H1 (cell line): ENCODE results near the gene IL17RD. TPM values are rescaled to one million over a fixed set of nuclear protein-coding genes. Genes with fewer than 3 reads are reported as not detected.

ENCODE experiments used
- CTCF ChIA-PET: fragments of 300-600 bp; sonication (Branson Sonifier 250); formaldehyde crosslinking; loops from one replicate; lab custom pipeline; 2021; ENCODE audit not compliant: partially characterized antibody; lab: Charles Lee
- POLR2A ChIA-PET: fragments of 300-600 bp; sonication (Branson Sonifier 250); formaldehyde crosslinking; loops from one replicate; lab custom pipeline; 2021; ENCODE audit warnings: inconsistent platforms; ENCODE audit not compliant: partially characterized antibody; lab: Charles Lee
- DNase-seq, 2 experiments: peaks; one replicate each; pipeline versions ENCODE4 v3.0.0 to v3.0.0-alpha.2; 2010 to 2022; ENCODE audit warnings: low spot score in 2 of 2, low read depth in 1 of 2, mixed read lengths in 1 of 2
- FAIRE-seq: peaks from 2 replicates; lab custom pipeline; 2011; peaks lifted over from hg19 to GRCh38; lab: Jason Lieb, UNC
- H2AFZ ChIP-seq: 2 replicates; pipeline ENCODE4 v1.8.1; 2012; ENCODE audit warnings: low read length, inconsistent platforms
- H2AK5ac ChIP-seq: 2 replicates; pipeline ENCODE4 v1.6.1; 2013; ENCODE audit warnings: low read depth, low read length
- H2BK120ac ChIP-seq: replicated peaks from 2 replicates; pipeline ENCODE3; 2013; ENCODE audit warnings: low read depth, low read length, inconsistent platforms
- H2BK12ac ChIP-seq: 2 replicates; pipeline ENCODE4 v1.6.1; 2013; ENCODE audit warnings: low read depth, low read length
- H2BK15ac ChIP-seq: 2 replicates; pipeline ENCODE4 v1.6.1; 2013; ENCODE audit warnings: low read length
- H2BK20ac ChIP-seq: 2 replicates; pipeline ENCODE4 v1.6.1; 2013; ENCODE audit warnings: low read length
- H2BK5ac ChIP-seq: 2 replicates; pipeline ENCODE4 v1.6.1; 2013; ENCODE audit warnings: low read depth, low read length
- H3K14ac ChIP-seq: 2 replicates; pipeline ENCODE4 v1.6.1; 2013; ENCODE audit warnings: inconsistent platforms; ENCODE audit not compliant: insufficient read length
- H3K18ac ChIP-seq: 2 replicates; pipeline ENCODE4 v1.6.1; 2013; ENCODE audit warnings: low read length; ENCODE audit errors: extremely low read depth
- H3K23ac ChIP-seq: 2 replicates; pipeline ENCODE4 v1.6.1; 2013; ENCODE audit warnings: inconsistent platforms; ENCODE audit not compliant: insufficient read length
- H3K23me2 ChIP-seq: 2 replicates; pipeline ENCODE4 v1.6.1; 2013; ENCODE audit warnings: low read depth, low read length
- H3K27ac ChIP-seq: 2 replicates; pipeline ENCODE4 v1.6.1; 2011; ENCODE audit warnings: low read depth, low read length, inconsistent platforms
- H3K27me3 ChIP-seq, 4 experiments: replicated peaks in 1 of 4; 1 replicate in 1 of 4; 2 replicates in 3 of 4; pipeline versions ENCODE4 v1.6.1 to v1.8.1; 2011 to 2013; ENCODE audit warnings: low read length in 3 of 4, mild to moderate bottlenecking in 3 of 4, inconsistent platforms in 2 of 4, mixed read lengths in 2 of 4, moderate library complexity in 1 of 4; ENCODE audit not compliant: control insufficient read depth in 3 of 4, insufficient read depth in 3 of 4; ENCODE audit errors: extremely low read depth in 1 of 4
- H3K36me3 ChIP-seq, 4 experiments: 2 replicates each; pipeline versions ENCODE4 v1.6.1 to v1.8.1; 2011 to 2013; ENCODE audit warnings: mild to moderate bottlenecking in 4 of 4, low read length in 3 of 4, moderate library complexity in 2 of 4, control low read depth in 1 of 4, inconsistent platforms in 1 of 4; ENCODE audit not compliant: insufficient read depth in 4 of 4, control insufficient read depth in 2 of 4
- H3K4ac ChIP-seq: replicated peaks from 2 replicates; pipeline ENCODE3; 2013; ENCODE audit warnings: low read length, low read depth, mixed read lengths, inconsistent platforms; ENCODE audit not compliant: insufficient read length
- H3K4me1 ChIP-seq, 4 experiments: replicated peaks in 1 of 4; 1 replicate in 1 of 4; 2 replicates in 3 of 4; pipeline versions ENCODE4 v1.6.1 to v1.8.1; 2011 to 2013; ENCODE audit warnings: low read length in 3 of 4, inconsistent platforms in 2 of 4, mixed read lengths in 1 of 4; ENCODE audit not compliant: insufficient read depth in 4 of 4, control insufficient read depth in 3 of 4
- H3K4me2 ChIP-seq, 2 experiments: 2 replicates each; pipeline versions ENCODE4 v1.6.1 to v1.8.1; 2011 to 2013; ENCODE audit warnings: low read depth in 2 of 2, low read length in 2 of 2, control low read depth in 1 of 2, inconsistent platforms in 1 of 2, mild to moderate bottlenecking in 1 of 2; ENCODE audit not compliant: insufficient read depth in 1 of 2
- H3K4me3 ChIP-seq, 4 experiments: fragments of 200-600, 300-600 bp in 1 of 4; sonication (generic), shearing (Covaris generic), sonication (Bioruptor Twin) in 1 of 4; 2 replicates each; pipeline versions ENCODE4 v1.5.1 to v1.8.1; 2011 to 2016; ENCODE audit warnings: low read length in 4 of 4, low read depth in 3 of 4, control low read depth in 2 of 4, inconsistent platforms in 2 of 4, mild to moderate bottlenecking in 2 of 4, mixed read lengths in 1 of 4, moderate library complexity in 1 of 4; ENCODE audit not compliant: insufficient read depth in 2 of 4; ENCODE audit errors: extremely low read depth in 1 of 4
- H3K56ac ChIP-seq: replicated peaks from 2 replicates; pipeline ENCODE3; 2013; ENCODE audit warnings: low read depth, mild to moderate bottlenecking, mixed read lengths, low read length, inconsistent platforms; ENCODE audit not compliant: insufficient read length
- H3K79me1 ChIP-seq: 2 replicates; pipeline ENCODE4 v1.6.1; 2013; ENCODE audit warnings: low read depth, low read length, control low read depth
- H3K79me2 ChIP-seq, 2 experiments: 2 replicates each; pipeline versions ENCODE4 v1.6.1 to v1.8.1; 2012 to 2013; ENCODE audit warnings: low read length in 2 of 2, mild to moderate bottlenecking in 2 of 2, inconsistent platforms in 1 of 2; ENCODE audit not compliant: insufficient read depth in 2 of 2, control insufficient read depth in 1 of 2
- H3K9ac ChIP-seq, 4 experiments: replicated peaks in 1 of 4; 1 replicate in 1 of 4; 2 replicates in 3 of 4; pipeline versions ENCODE4 v1.6.1 to v1.8.1; 2011 to 2013; ENCODE audit warnings: low read depth in 3 of 4, low read length in 3 of 4, control low read depth in 2 of 4, mild to moderate bottlenecking in 2 of 4, moderate library complexity in 2 of 4, inconsistent platforms in 1 of 4; ENCODE audit errors: extremely low read depth in 1 of 4
- H3K9me3 ChIP-seq, 2 experiments: 2 replicates each; pipeline versions ENCODE4 v1.6.1 to v1.8.1; 2012 to 2013; ENCODE audit warnings: mild to moderate bottlenecking in 2 of 2, moderate library complexity in 2 of 2, control low read depth in 1 of 2, inconsistent platforms in 1 of 2, low read depth in 1 of 2, low read length in 1 of 2, mixed read lengths in 1 of 2; ENCODE audit not compliant: insufficient read depth in 2 of 2
- H4K20me1 ChIP-seq, 2 experiments: replicated peaks in 1 of 2; 2 replicates each; pipeline versions ENCODE3 to v1.8.1; 2011 to 2013; ENCODE audit warnings: inconsistent platforms in 2 of 2, low read length in 2 of 2, mild to moderate bottlenecking in 1 of 2; ENCODE audit not compliant: insufficient read depth in 2 of 2, control insufficient read depth in 1 of 2
- H4K5ac ChIP-seq: 2 replicates; pipeline ENCODE4 v1.6.1; 2013; ENCODE audit warnings: low read length, low read depth, mixed read lengths, inconsistent platforms; ENCODE audit not compliant: insufficient read length
- H4K8ac ChIP-seq: 2 replicates; pipeline ENCODE4 v1.8.0; 2013; ENCODE audit warnings: mild to moderate bottlenecking, moderate library complexity, low read length, inconsistent platforms; ENCODE audit not compliant: insufficient read depth; ENCODE audit errors: extremely low read depth
- H4K91ac ChIP-seq: replicated peaks from 2 replicates; pipeline ENCODE3; 2013; ENCODE audit warnings: low read length, mixed read lengths, inconsistent platforms; ENCODE audit not compliant: insufficient read length
- SP1 ChIP-seq: IDR thresholded peaks from 2 replicates; pipeline ENCODE4 v1.6.1; 2011; ENCODE audit warnings: low read depth, low read length
- WGBS, 2 experiments: shearing (Covaris generic) in 1 of 2; methylation state at CpG; one replicate each; pipeline versions ENCODE4 v1.1.6 to v1.1.7; 2013 to 2015; ENCODE audit warnings: low lambda C conversion rate in 2 of 2, mixed read lengths in 2 of 2, inconsistent platforms in 1 of 2, low coverage in 1 of 2, missing lambda C conversion rate in 1 of 2; ENCODE audit not compliant: insufficient replicate concordance in 2 of 2, insufficient coverage in 1 of 2, insufficient read length in 1 of 2; ENCODE audit errors: extremely low coverage in 1 of 2, missing lambda C conversion rate in 1 of 2; 5-methylcytosine and 5-hydroxymethylcytosine counted together
- polyA plus RNA-seq, 7 experiments: library from polyadenylated mRNA; depleted of rRNA in 3 of 7; stranded (reverse) in 5 of 7; unstranded in 2 of 7; fragments of >200 nt in 5 of 7; fragments of 200-250 nt in 2 of 7; gene quantifications; 1 replicate in 5 of 7; 2 replicates in 1 of 7; 4 replicates in 1 of 7; pipeline versions ENCODE4 v1.2.1 to v1.2.3, GENCODE V29; 2011 to 2013; ENCODE audit warnings: missing spikeins in 2 of 7, mixed read lengths in 2 of 7
- total RNA-seq: library from RNA; stranded (reverse); fragmentation: NEBNext Ultra II Directional; extraction: Animal tissue kit (Norgen Biotek cat#: 25700); gene quantifications from 2 replicates; pipeline ENCODE4 v1.2.1, GENCODE V29; 2021
- TF ChIP-seq, protein P1 (sequence below): IDR thresholded peaks from 2 replicates; pipeline ENCODE4 v1.6.1; 2011; ENCODE audit warnings: low read length, improper control_type of control experiment

IL17RD gene
- total and polyA plus RNA-seq, 2 of the 8 experiments (the other 6 are each of a cell fraction or from before 2014, with no cell fraction given), result 10.9 to 48.9 TPM

DNA sequence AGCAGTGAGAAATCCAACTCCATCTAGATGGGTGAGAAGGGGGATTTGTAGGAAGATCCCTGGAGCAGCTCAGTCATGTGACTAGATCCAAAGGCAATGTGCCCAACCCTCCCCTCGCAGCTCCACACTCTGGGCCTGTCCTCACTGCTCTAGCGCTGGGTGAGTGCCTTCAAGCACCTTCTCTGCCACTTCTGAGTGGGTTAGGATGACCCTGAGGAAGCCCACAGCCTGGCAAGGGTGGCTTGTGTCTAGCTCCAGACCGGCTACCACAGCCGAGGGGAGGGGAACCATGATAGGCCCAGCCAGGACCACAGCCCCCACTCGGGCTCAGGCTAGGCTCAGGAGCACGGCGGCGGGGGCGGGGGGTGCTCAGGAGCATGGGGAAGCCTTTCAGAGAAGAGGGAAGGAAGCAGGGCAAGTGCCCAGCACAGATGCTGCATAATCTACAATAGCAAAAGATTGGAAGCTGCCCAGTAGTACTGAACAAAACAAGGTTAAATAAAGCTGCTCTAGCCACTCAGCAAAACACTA, 103.0 kb downstream of the IL17RD start:
- Histone ChIP-seq H3K9ac (0 out of 7 replicates have a peak overlapping the region, but pooled peaks of 1 of the 4 experiments have one; percentile 25), H3K9me3 (no peaks in the 10 kb centered on the region), H3K56ac (no peak overlapping the region), H4K20me1 (no peaks in the 10 kb centered on the region), H3K27me3 (no peaks in the 10 kb centered on the region), H2AFZ (peak overlapping the region; percentile 61; the same call in 1 of the 2 replicates), H2BK12ac (peak overlapping the region; percentile 33), H4K5ac (peak overlapping the region; percentile 64), H3K4me3 (no peak overlapping the region), H3K4me1 (peaks cover 0 to 15% (median 8%) of the 10 kb centered on the region in 4 experiments; a peak in 6 of 7 replicates), H2AK5ac (0 out of 2 replicates have a peak overlapping the region, but pooled peaks have one; percentile 65), H3K23ac (no peak overlapping the region), H4K91ac (peak overlapping the region; percentile 71), H2BK120ac (no peak overlapping the region), H3K79me1 (peaks cover 3% of the 10 kb centered on the region; the same call in 1 of the 2 replicates), H3K18ac (no peak overlapping the region; the same call in 1 of the 2 replicates), H2BK5ac (peak overlapping the region; percentile 11; the same call in 1 of the 2 replicates), H3K79me2 (no peaks in the 10 kb centered on the region), H2BK20ac (0 out of 2 replicates have a peak overlapping the region, but pooled peaks have one; percentile 72), H2BK15ac (peak overlapping the region; percentile 0; the same call in 1 of the 2 replicates)
- POLR2A ChIA-PET, result interaction anchor here (0.7 to 1.3 kb wide), 3 partner anchors 10 to 16 kb away, joined by 3 to 5 read pairs (median 3); no protein-coding TSS in a partner anchor
- 65% methylated on average over 9 of the region's 9 CpGs; no CpG with 5 or more reads in 1 of the 2 experiments for WGBS, 2 experiments
- no peak for FAIRE-seq
- DNase-seq, result peak in 1 of 2 experiments; percentile 57
- no peak for TF ChIP-seq SP1
- TF ChIP-seq, protein P1, sequence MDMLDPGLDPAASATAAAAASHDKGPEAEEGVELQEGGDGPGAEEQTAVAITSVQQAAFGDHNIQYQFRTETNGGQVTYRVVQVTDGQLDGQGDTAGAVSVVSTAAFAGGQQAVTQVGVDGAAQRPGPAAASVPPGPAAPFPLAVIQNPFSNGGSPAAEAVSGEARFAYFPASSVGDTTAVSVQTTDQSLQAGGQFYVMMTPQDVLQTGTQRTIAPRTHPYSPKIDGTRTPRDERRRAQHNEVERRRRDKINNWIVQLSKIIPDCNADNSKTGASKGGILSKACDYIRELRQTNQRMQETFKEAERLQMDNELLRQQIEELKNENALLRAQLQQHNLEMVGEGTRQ, result peak; percentile 49; the same call in 1 of the 2 replicates
- TF ChIP-seq, all 59 proteins: peak for 1
- Histone ChIP-seq H3K27ac (no peak overlapping the region), H3K23me2 (peaks cover 2% of the 10 kb centered on the region; the same call in 1 of the 2 replicates), H4K8ac (peak overlapping the region; percentile 91; the same call in 1 of the 2 replicates), H3K4ac (no peak overlapping the region), H3K4me2 (peak overlapping the region; percentile 17 to 51; a peak in 1 of 4 replicates), H3K36me3 (no peaks in the 10 kb centered on the region), H3K14ac (no peak overlapping the region)
- CTCF ChIA-PET, result interaction anchor here (0.7 to 1.5 kb wide), 4 partner anchors 28 to 55 kb away, joined by 3 read pairs; no protein-coding TSS in a partner anchor
